ENCODE measurements around the gene F10.

Gene F10

DNA sequence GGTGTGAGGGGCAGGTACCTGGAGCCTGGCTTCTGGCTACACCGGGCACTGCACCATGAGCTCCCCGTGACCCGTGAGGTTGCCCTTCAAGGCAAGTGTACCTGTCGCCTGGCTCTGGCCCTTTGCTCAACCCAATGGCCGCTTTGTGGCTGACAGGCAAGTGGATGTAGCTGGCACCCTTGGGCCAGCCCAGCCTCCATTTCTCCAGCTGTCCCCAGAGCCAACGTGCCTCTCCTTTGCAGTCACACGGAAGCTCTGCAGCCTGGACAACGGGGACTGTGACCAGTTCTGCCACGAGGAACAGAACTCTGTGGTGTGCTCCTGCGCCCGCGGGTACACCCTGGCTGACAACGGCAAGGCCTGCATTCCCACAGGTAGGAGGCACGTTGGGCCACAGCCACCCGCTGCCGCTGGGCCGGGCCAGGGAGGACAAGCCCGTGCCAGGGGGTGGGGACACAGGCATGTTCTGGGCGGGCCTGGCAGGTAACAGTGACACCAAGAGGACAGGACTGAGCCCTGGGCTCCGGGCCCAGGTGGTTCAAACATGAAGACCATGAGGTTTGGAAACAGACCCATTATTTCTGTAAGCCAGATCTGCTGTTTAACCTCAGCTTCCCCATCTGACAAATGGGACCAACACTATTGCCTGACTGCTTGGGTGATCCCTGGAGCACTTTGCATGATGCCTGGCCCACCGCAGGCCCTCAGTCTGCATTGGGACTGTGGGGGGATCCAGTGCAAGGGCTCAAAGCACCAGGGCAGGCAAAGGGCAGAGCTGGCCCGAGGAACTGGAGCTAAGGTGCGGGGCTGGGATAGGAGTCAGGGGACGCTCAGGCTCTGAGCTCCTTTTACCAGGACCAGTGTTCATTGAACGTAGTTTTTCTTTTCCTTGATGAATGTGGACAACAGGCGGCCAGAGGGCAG, 18.3 kb downstream of the F10 start:
- no peak for DNase-seq

DNA sequence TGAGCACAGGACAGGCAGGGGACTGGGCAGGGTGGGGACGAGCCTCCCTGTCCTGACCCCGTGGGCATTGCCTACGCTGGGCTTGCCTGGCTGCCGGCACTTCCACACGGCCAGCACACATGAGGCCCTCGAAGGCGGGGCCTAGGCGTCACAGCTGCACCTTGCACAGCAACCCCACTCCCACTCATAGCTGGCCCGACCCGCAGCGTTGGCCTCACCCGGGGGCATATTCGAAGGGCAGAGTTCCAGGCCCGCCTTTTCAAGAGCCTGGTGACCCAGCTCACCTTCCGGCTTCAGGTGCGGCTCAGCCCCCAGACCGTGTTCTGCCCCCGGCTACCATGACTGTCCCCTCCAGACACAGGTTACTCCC, 19.0 kb downstream of the F10 start:
- no peak for DNase-seq

DNA sequence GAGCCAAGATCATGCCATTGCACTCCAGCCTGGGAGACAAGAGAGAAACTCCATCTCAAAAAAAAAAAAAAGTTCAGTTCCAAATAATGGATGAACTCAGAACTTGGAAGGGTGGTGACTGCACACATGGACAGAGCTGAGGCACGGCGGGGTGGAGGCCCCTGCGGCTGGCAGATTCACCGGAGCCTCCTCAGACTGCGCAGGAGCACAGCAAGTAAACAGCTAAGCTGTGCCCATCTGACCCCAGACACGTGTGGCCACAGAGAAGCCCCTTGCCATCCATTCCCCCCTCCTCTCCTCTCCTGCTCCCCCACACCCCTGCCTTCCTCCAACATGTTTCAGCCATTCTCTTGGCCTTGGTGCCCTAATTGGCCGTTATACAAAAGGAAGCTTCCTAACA, 20.3 kb downstream of the F10 start:
- DNase-seq = no peak

- DNase-seq = no peak
These were observed 21.1 kb downstream of the F10 start for GRCh38 chr13:113143466-113144254.

DNA sequence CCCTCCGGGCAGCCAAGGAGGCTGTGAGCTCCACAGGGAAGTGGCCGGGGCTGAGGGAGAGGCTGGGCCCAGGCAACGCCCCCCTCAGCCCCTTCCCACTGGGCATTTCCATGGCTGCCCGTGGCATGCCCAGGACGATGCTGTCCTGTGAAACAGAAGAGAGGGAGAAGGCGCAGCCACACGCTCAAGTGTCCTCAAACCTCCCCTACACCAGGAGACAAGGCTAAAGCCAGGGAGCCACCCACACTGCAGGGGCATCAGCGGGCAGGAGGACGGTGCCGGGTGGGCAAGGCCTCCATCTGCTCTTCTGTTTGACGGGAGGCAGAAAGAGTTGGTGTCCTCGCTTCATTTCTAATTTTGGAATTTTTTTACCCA, 21.6 kb downstream of the F10 start:
- DNase-seq = no peak

DNA sequence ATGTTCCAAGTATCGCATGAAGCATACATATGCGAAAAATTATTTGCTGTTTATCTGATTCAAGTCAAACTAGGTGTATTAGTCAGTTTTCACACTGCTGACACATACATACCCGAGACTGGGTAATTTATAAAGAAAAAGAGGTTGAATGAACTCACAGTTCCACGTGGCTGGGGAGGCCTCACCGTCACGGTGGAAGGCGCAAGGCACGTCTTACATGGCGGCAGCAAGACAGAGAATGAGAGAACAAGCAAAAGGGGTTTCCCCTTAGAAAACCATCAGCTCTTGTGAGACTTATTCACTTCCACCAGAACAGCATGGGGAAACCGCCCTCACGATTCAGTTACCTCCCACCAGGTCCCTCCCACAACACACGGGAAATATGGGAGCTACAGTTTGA, 22.9 kb downstream of the F10 start:
- DNase-seq = no peak

GRCh38 chr13:113145911-113146598, 23.5 kb downstream of the F10 start:
- DNase-seq = no peak

DNA sequence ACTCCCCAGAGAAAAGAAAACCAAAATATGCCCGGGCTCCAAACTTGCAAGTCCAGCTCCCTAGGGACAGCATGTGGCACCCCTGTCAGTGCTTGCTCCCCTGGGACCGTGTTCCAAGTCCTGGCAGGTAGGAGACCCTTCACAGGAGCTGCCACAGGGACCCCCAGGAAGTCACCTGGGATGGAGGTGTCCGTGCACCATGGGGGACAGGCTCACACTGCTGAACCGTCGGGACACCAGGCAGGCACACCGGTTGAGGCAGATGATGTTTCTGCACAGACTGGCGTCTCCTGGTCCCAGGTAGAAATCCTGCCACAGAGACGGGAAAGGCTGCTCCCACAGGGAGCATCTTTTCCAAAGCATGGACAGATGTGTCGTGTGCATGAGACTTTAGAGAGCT, 24.2 kb downstream of the F10 start:
- no peak for DNase-seq

GRCh38 chr13:113147206-113147605, 24.6 kb downstream of the F10 start:
- DNase-seq = no peak

DNA sequence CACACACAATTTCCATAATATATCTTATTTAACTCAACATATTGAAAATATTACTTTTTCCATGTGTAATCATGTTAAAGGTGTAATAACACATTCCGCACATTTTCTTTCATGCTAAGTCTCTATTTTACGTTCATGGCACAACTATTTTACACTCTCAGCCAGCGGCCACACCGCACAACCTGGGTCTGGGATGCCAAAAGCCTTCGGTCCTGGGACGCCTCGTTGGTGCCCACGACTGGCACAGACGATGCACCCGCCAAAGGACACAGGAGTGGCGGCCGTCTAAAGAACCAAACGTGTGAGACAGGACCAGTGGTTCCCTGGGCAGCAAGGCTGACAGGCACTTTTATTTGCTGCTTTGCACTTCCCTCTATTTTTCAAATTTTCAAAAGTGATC, 25.8 kb downstream of the F10 start:
- no peak for DNase-seq

DNA sequence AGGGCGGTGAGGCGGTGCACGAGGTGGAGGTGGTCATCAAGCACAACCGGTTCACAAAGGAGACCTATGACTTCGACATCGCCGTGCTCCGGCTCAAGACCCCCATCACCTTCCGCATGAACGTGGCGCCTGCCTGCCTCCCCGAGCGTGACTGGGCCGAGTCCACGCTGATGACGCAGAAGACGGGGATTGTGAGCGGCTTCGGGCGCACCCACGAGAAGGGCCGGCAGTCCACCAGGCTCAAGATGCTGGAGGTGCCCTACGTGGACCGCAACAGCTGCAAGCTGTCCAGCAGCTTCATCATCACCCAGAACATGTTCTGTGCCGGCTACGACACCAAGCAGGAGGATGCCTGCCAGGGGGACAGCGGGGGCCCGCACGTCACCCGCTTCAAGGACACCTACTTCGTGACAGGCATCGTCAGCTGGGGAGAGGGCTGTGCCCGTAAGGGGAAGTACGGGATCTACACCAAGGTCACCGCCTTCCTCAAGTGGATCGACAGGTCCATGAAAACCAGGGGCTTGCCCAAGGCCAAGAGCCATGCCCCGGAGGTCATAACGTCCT, 26.4 kb downstream of the F10 start:
- DNase-seq = no peak

DNA sequence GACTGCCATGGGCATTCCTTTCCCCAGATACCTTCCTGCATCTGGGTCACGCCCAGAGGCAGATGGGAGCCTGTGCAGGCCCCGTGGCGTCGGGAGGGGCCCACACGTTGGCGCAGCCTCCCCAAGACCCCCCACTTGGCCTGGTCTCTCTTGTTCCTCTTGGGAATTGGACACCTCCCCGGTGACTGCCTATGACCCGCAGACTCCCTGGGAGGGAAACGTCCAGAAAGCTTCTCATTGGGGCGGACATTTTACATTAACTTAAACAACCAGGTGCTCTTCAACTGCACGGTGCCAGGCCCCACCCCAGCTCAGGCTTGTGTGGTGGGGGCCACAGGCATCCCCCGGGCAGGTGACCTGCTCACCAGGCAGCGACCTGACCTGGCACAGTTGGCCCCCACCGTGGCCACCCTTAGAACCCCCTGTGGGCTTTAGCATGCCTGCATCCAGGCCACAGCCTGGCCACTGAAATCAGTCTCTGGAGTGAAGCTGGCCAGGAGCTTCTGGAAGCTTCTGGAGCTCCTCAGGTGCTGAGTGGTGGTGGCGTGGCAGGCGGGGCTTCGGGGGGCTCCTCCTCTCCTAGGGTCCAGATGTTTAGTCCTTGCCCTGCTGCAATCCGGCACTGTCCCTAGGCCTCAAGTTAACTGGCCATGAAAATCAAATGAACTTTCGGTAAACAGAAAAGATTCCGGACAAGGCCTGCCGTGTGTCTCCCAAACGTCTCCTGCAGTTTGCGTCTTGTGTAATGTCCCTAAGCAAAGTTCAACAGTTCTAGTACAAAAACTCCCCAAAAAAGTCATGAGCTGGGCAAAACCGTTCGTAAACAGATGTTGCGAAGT, 27.3 kb downstream of the F10 start:
- no peak for DNase-seq

GRCh38 chr13:113150550-113151365, 28.2 kb downstream of the F10 start:
- no peak for DNase-seq

DNA sequence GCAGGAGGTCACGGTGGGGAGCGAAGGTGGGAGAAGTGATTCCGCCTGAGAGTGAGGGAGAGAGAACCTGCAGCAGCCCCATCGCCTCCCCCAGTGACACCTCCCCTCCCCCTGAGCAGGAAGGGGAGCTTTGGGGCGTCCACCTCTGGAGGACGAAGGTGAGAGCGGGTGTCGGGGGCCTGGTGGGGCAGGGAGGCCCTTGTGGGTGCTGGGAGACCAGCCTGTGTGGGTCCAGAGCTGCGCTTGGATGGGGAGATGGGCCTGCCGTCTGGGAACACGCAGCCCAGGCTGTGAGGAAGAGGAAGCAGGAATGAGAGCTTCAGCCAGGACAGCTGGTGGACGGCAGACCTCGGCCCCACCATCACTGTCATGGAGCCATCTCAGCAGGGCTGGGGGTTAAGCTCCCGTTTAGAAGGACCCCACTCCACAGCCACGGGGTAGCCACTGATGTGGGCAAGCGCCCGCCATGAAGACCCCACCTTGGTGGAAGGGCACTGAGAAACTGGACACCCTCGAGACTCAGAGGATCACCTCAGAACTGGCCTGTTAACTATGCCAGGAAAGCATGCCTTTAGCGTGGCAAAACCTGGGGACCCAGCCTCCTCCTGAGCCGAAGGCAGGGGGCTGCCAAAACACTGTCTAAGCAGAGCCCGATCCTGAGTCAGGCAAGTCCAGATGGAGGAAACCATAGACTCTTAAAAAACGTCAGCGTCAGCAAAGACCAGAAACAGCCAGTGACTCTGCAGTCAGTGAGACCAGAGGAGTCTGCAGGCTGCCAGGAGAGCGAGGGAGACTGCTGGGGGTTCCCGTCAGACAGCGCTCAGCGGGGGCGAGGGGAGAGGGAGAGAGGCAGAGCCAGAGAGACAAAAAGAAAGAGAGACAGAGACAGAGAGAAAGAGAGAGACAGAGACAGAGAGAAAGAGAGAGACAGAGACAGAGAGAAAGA, 29.4 kb downstream of the F10 start:
- no peak for DNase-seq

- DNase-seq = no peak
These were observed 30.0 kb downstream of the F10 start for GRCh38 chr13:113152691-113152983.

GRCh38 chr13:113152984-113153809, 30.6 kb downstream of the F10 start:
- DNase-seq = no peak

- peak; percentile 37 to 42 for DNase-seq
These were observed 31.5 kb downstream of the F10 start for GRCh38 chr13:113153810-113154748.

GRCh38 chr13:113155201-113155600, 32.6 kb downstream of the F10 start:
- no peak for DNase-seq

All from Kasumi-1 (cell line).